ENCODE data around the gene FETUB.

DNA sequence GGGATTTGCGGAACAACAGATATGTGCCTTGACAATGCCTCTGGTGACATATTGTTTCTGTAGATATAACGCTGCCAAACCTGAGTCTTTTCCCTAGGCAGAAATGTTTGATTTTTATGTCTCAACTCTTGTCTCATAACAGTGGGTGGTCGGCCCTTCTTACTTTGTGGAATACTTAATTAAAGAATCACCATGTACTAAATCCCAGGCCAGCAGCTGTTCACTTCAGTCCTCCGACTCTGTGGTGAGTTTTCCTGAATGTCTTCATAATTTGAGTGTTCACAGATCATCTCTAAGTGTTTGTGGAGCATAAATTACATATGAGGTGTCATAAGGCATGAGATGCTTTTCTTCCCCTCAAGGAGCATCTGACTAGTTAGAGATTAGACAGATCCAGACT is 5.9 kb downstream of the FETUB start:
- TF ChIP-seq EZH2 (IDR thresholded peaks at IDR 0.05; ENCODE audit: low read length, unreplicated experiment) (no peak), EZH2phosphoT487 (IDR thresholded peaks at IDR 0.05; ENCODE audit: borderline replicate concordance, low read length) (no peak)
- TF ChIP-seq, protein P1, sequence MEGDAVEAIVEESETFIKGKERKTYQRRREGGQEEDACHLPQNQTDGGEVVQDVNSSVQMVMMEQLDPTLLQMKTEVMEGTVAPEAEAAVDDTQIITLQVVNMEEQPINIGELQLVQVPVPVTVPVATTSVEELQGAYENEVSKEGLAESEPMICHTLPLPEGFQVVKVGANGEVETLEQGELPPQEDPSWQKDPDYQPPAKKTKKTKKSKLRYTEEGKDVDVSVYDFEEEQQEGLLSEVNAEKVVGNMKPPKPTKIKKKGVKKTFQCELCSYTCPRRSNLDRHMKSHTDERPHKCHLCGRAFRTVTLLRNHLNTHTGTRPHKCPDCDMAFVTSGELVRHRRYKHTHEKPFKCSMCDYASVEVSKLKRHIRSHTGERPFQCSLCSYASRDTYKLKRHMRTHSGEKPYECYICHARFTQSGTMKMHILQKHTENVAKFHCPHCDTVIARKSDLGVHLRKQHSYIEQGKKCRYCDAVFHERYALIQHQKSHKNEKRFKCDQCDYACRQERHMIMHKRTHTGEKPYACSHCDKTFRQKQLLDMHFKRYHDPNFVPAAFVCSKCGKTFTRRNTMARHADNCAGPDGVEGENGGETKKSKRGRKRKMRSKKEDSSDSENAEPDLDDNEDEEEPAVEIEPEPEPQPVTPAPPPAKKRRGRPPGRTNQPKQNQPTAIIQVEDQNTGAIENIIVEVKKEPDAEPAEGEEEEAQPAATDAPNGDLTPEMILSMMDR (conservative IDR thresholded peaks at IDR 0.05; ENCODE audit: low read depth, low read length): no peak

Measured in PC-3 (cell line).